Medulla oblongata (tissue), 1 donor: ENCODE data around the gene PSAP.

Source experiments
- DNase-seq: peaks from one replicate; pipeline ENCODE4 v3.0.0-alpha.2; 2015; ENCODE audit errors: extremely low spot score

Gene PSAP

DNA sequence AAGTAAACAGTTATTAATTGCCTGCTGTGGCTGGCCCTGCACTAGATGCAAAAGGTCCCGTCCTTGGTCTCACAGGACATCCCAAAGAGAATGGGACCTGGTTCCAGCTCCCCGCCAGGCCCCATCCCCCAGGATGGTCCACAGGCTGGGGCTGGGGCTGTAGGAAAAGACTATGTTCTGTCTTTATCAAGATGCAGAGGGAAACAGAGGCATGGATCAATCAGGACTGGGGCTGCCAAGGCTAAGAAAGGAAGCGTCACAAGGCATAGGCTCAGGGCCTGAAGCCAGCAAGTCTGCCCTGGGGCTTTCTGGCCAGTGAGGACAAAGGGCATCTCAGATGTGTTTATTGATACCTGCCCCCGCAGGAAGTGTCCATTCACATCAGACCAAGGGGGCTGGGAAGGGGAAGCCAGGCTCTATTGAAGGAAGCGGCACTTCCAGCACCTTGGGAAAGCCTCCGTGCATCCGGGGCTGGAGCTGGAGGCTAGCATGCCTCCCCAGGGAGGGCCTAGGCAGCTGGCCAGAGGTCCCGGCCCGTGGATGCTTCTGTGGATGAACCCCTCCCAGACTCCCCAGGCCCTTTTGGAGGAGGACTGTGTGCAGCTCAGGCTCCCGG, 83.5 kb downstream of the PSAP start:
- no peak for DNase-seq

DNA sequence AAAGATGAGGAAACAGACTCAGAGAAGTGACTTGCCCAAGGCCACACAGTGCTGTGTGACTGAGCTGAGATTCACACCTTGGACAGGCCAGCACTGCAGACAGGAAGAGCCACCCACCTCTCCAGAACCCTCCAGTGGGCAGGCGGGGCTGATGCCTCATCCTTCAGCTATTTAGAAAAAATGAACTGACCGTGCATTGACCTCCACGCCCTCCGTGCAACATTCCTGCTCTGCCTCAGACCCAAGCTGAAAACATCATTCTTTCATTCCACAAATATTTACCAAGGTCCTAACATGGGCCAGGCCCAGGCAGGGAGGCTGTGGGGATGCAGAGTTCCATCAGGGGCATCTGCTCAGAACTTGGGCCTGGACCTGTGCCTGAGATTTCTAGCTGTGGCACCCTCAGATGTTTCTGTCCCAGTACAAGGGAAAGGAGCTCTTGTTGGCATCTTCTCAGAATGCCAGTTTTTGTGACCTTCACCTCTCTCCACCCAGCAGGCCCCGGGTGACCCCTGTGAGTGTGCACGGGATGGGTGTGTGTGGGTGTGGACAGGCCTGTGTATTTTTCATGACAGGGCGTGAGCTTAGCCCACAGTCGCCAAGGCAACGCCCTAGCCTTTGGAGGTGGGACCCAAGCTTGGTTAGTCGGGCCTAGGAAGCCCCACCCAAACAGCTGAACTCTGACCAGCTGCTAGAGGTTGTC, 84.2 kb downstream of the PSAP start:
- no peak for DNase-seq
